Heart left ventricle (tissue), 16 donors: ENCODE results near the gene ROBO1. TPM values are rescaled to one million over a fixed set of nuclear protein-coding genes. Genes with fewer than 3 reads are reported as not detected.

Experiments used
- ATAC-seq, 4 donors: fragments of 200-7000 bp; cut with Tn5 transposase; one replicate each; pipeline ENCODE4 v1.9.1; 2020 to 2022; ENCODE audit warnings: moderate library complexity in 4 of 4, mild to moderate bottlenecking in 3 of 4, moderate number of reproducible peaks in 1 of 4
- DNase-seq, 5 donors: peaks; one replicate each; pipeline ENCODE4 v3.0.0-alpha.2; 2020
- H3K27ac ChIP-seq, 12 donors: fragments of 200-600 bp; sonication (generic) in 4 of 12; one replicate each; pipeline versions ENCODE4 v1.5.0 to v1.8.0; 2016 to 2022; ENCODE audit warnings: mild to moderate bottlenecking in 2 of 12
- H3K27me3 ChIP-seq, 9 donors: fragments of 200-600 bp; sonication (generic) in 2 of 9; one replicate each; pipeline versions ENCODE4 v1.5.1 to v1.8.0; 2016 to 2022; ENCODE audit warnings: mild to moderate bottlenecking in 3 of 9
- H3K36me3 ChIP-seq, 9 donors: fragments of 200-600 bp; sonication (generic) in 2 of 9; one replicate each; pipeline versions ENCODE4 v1.5.0 to v1.8.0; 2018 to 2022; ENCODE audit warnings: mild to moderate bottlenecking in 2 of 9
- H3K4me1 ChIP-seq, 12 donors: fragments of 200-600 bp; sonication (generic) in 4 of 12; one replicate each; pipeline versions ENCODE4 v1.5.0 to v1.8.0; 2016 to 2022; ENCODE audit warnings: mild to moderate bottlenecking in 3 of 12
- H3K4me3 ChIP-seq, 12 donors: fragments of 200-600 bp; sonication (generic) in 4 of 12; one replicate each; pipeline versions ENCODE4 v1.5.0 to v1.8.0; 2017 to 2022; ENCODE audit warnings: mild to moderate bottlenecking in 9 of 12, moderate library complexity in 4 of 12
- H3K9me3 ChIP-seq, 12 donors: fragments of 200-600 bp; sonication (generic) in 4 of 12; one replicate each; pipeline versions ENCODE4 v1.5.0 to v1.8.0; 2016 to 2022; ENCODE audit warnings: mild to moderate bottlenecking in 1 of 12
- CTCF ChIP-seq, 12 donors: fragments of 200-600 bp; sonication (generic) in 4 of 12; IDR thresholded peaks; one replicate each; pipeline versions ENCODE4 v1.5.0 to v1.8.0; 2018 to 2022; ENCODE audit warnings: antibody characterized with exemption in 12 of 12, mild to moderate bottlenecking in 5 of 12
- POLR2A ChIP-seq, 2 donors: fragments of 450-650 bp; IDR thresholded peaks; one replicate each; pipeline ENCODE4 v1.6.1; 2017; ENCODE audit warnings: antibody characterized with exemption in 2 of 2, mild to moderate bottlenecking in 2 of 2, moderate library complexity in 2 of 2
- WGBS, 4 donors: extraction: QIAGEN DNeasy Blood & Tissue Kit in 2 of 4; methylation state at CpG; one replicate each; pipeline versions ENCODE4 v1.1.5 to v1.1.7; 2013 to 2018; 5-methylcytosine and 5-hydroxymethylcytosine counted together
- intact Hi-C, 10 donors: fragments of 100-400 bp; cut with DNase I; formaldehyde crosslinking; loops; one replicate each; pipeline versions ENCODE4 v1.11.1 to v1.14.2; 2022
- polyA plus RNA-seq, 2 donors: library from polyadenylated mRNA; stranded (reverse); fragments of 200-250 nt; gene quantifications; one replicate each; pipeline ENCODE4 v1.2.3, GENCODE V29; 2013
- total RNA-seq, 9 donors: library from RNA; depleted of rRNA in 2 of 9; stranded (reverse); fragments of >200 nt in 2 of 9; fragmentation: NEBNext Ultra II Directional in 3 of 9; extraction: Animal tissue kit (Norgen Biotek cat#: 25700) in 3 of 9; gene quantifications; one replicate each; pipeline versions ENCODE4 v1.1.0 to v1.2.4, GENCODE V29; 2016 to 2023
- donor health status: ischemic (EF 13 %, LVEDD 7.1; RV severe dilation, severe dysfunction).
- donor health status: healthy with polysubstance abuse.
- donor health status: DM: no; HTN: yes; CAD: no.
- donor health status: DM: no; HTN: no; CAD: no.
- donor health status: ischemic (EF 25% LVEDD 6.9; RV normal size, moderate dysfunction).
- donor health status: ischemic (EF 25% LVEDD 5.7; RV mildly dilated, moderate dysfunction).
- donor health status: healthy.
- donor health status: DM: yes; HTN: yes; CAD: no.
- donor health status: ischemic (EF 35%, LVEDD 5.7; RV mildly dilated, moderate dysfunction).
- donor health status: nonischemic (EF 11% LVEDD 7.7; RV severe dilation, severe dysfunction).
- donor health status: DM: yes; HTN: yes; CAD: no.
- donor health status: PGD.
- donor health status: ischemic (EF 29% LVEDD 5.4; RV normal size, mild dysfunction).
- donor health status: nonischemic (EF 23%, LVEDD 6.1; RV moderate dilation, normal function).

Gene ROBO1
- total and polyA plus RNA-seq, 11 donors: 1.4 to 14.8 (median 5.7) TPM

- 87 to 90% (median 88%) methylated on average over 4 of the region's 4 CpGs for WGBS, 4 donors
- TF ChIP-seq CTCF (IDR thresholded peaks at IDR 0.05): no peak
- TF ChIP-seq POLR2A (IDR thresholded peaks at IDR 0.05): no peak
- intact Hi-C loops: no loop called here
- Histone ChIP-seq H3K9me3 (peaks cover 0 to 18% (median 0%) of the 10 kb centered on the region in 12 donors), H3K4me3 (no peak overlapping the region), H3K27ac (no peak overlapping the region), H3K4me1 (no peaks in the 10 kb centered on the region), H3K36me3 (no peaks in the 10 kb centered on the region), H3K27me3 (no peaks in the 10 kb centered on the region)
- no peak for DNase-seq
- no peak for ATAC-seq
These were observed 827.2 kb downstream of the ROBO1 start for GRCh38 chr3:78940626-78941025.

GRCh38 chr3:78940128-78940527, 827.7 kb downstream of the ROBO1 start:
- no peak overlapping the region for H3K27ac ChIP-seq
- H3K36me3 ChIP-seq: no peaks in the 10 kb centered on the region
- intact Hi-C loops: no loop called here
- WGBS, 4 donors: 79 to 85% (median 82%) methylated on average over 2 of the region's 2 CpGs
- ATAC-seq (no peak), DNase-seq (no peak)
- H3K4me3 ChIP-seq: no peak overlapping the region
- no peaks in the 10 kb centered on the region for H3K4me1 ChIP-seq
- no peak for TF ChIP-seq CTCF (IDR thresholded peaks at IDR 0.05)
- TF ChIP-seq POLR2A (IDR thresholded peaks at IDR 0.05): no peak
- H3K27me3 ChIP-seq: no peaks in the 10 kb centered on the region
- peaks cover 0 to 17% (median 0%) of the 10 kb centered on the region in 12 donors for H3K9me3 ChIP-seq

GRCh38 chr3:78937475-78937874, 830.3 kb downstream of the ROBO1 start:
- H3K27me3 ChIP-seq: no peaks in the 10 kb centered on the region

GRCh38 chr3:78927759-78928158, 840.0 kb downstream of the ROBO1 start:
- Histone ChIP-seq H3K9me3 (no peaks in the 10 kb centered on the region), H3K4me1 (peaks cover 0 to 7% (median 0%) of the 10 kb centered on the region in 12 donors), H3K27me3 (no peaks in the 10 kb centered on the region), H3K27ac (no peak overlapping the region), H3K4me3 (no peak overlapping the region), H3K36me3 (no peaks in the 10 kb centered on the region)
- TF ChIP-seq CTCF (IDR thresholded peaks at IDR 0.05) (no peak), POLR2A (IDR thresholded peaks at IDR 0.05) (no peak)
- no peak for DNase-seq
- intact Hi-C loops: no loop called here
- 92 to 97% (median 95%) methylated on average over 1 of the region's 1 CpG for WGBS, 4 donors
- no peak for ATAC-seq

More at GRCh38 chr3:78937475-78937874, 830.3 kb downstream of the ROBO1 start:
- peaks cover 0 to 2% (median 0%) of the 10 kb centered on the region in 12 donors for H3K4me1 ChIP-seq
- no peaks in the 10 kb centered on the region for H3K36me3 ChIP-seq
- no peak overlapping the region for H3K4me3 ChIP-seq
- no peak for ATAC-seq
- intact Hi-C loops: no loop called here
- no peaks in the 10 kb centered on the region for H3K9me3 ChIP-seq
- TF ChIP-seq POLR2A (IDR thresholded peaks at IDR 0.05) (no peak), CTCF (IDR thresholded peaks at IDR 0.05) (no peak)
- no peak overlapping the region for H3K27ac ChIP-seq
- no peak for DNase-seq
